Osteocyte (in vitro differentiated cells): ENCODE measurements around the gene NOS1AP. TPM values are rescaled to one million over a fixed set of nuclear protein-coding genes. Genes with fewer than 3 reads are reported as not detected.

Experiments used
- DNase-seq: peaks from one replicate; pipeline ENCODE4 v3.0.0; 2021; ENCODE audit warnings: mixed read lengths; ENCODE audit not compliant: unreplicated experiment; ENCODE audit errors: extremely low spot score
- H3K27ac Mint-ChIP-seq: one replicate; pipeline ENCODE4 v1.8.0; 2021; ENCODE audit warnings: mild to moderate bottlenecking, mixed read lengths; ENCODE audit not compliant: unreplicated experiment
- H3K27me3 Mint-ChIP-seq: one replicate; pipeline ENCODE4 v1.8.0; 2021; ENCODE audit warnings: mixed read lengths; ENCODE audit not compliant: unreplicated experiment
- H3K36me3 Mint-ChIP-seq: one replicate; pipeline ENCODE4 v1.8.0; 2021; ENCODE audit warnings: mixed read lengths; ENCODE audit not compliant: unreplicated experiment
- H3K4me1 Mint-ChIP-seq: one replicate; pipeline ENCODE4 v1.8.0; 2021; ENCODE audit warnings: mixed read lengths; ENCODE audit not compliant: unreplicated experiment
- H3K4me3 Mint-ChIP-seq: one replicate; pipeline ENCODE4 v1.8.0; 2021; ENCODE audit warnings: mild to moderate bottlenecking, moderate library complexity, mixed read lengths; ENCODE audit not compliant: unreplicated experiment
- H3K9me3 Mint-ChIP-seq: one replicate; pipeline ENCODE4 v1.8.0; 2021; ENCODE audit warnings: mixed read lengths; ENCODE audit not compliant: unreplicated experiment
- CTCF ChIP-seq: fragments of 200-600 bp; sonication (generic); IDR thresholded peaks from 2 replicates; pipeline ENCODE4 v1.5.0; 2021; ENCODE audit warnings: antibody characterized with exemption, mild to moderate bottlenecking, moderate library complexity
- total RNA-seq: library from RNA; stranded (reverse); gene quantifications from 2 replicates; pipeline ENCODE4 v1.2.1, GENCODE V29; 2021

Gene NOS1AP
- total RNA-seq, 1 donor from 2014 or later = 2.5 TPM

GRCh38 chr1:162300057-162300917 is 230.8 kb downstream of the NOS1AP start:
- Mint-ChIP-seq H3K4me3 (no peak overlapping the region), H3K27ac (no peak overlapping the region), H3K36me3 (peaks cover 3% of the 10 kb centered on the region), H3K9me3 (peaks cover 3% of the 10 kb centered on the region), H3K4me1 (peaks cover 16% of the 10 kb centered on the region), H3K27me3 (peaks cover 3% of the 10 kb centered on the region)
- no peak for DNase-seq
- TF ChIP-seq CTCF = no peak

GRCh38 chr1:162301696-162302095 is 232.2 kb downstream of the NOS1AP start:
- peaks cover 16% of the 10 kb centered on the region for H3K4me1 Mint-ChIP-seq
- no peak for DNase-seq
- H3K9me3 Mint-ChIP-seq = peaks cover 3% of the 10 kb centered on the region
- H3K27me3 Mint-ChIP-seq = peaks cover 3% of the 10 kb centered on the region
- H3K4me3 Mint-ChIP-seq = no peak overlapping the region
- H3K36me3 Mint-ChIP-seq = peaks cover 3% of the 10 kb centered on the region
- H3K27ac Mint-ChIP-seq = no peak overlapping the region
- no peak for TF ChIP-seq CTCF

- peaks cover 8% of the 10 kb centered on the region for H3K9me3 Mint-ChIP-seq
- no peak for DNase-seq
- H3K36me3 Mint-ChIP-seq = peaks cover 3% of the 10 kb centered on the region
- H3K27ac Mint-ChIP-seq = peak overlapping the region; percentile 6
- peaks cover 16% of the 10 kb centered on the region for H3K4me1 Mint-ChIP-seq
- peaks cover 2% of the 10 kb centered on the region for H3K27me3 Mint-ChIP-seq
- no peak overlapping the region for H3K4me3 Mint-ChIP-seq
- TF ChIP-seq CTCF = no peak
Measured at GRCh38 chr1:162302306-162303003, 233.0 kb downstream of the NOS1AP start.

GRCh38 chr1:162303004-162303344 is 233.5 kb downstream of the NOS1AP start:
- no peak overlapping the region for H3K4me3 Mint-ChIP-seq
- peak overlapping the region; percentile 6 for H3K27ac Mint-ChIP-seq
- H3K36me3 Mint-ChIP-seq = peaks cover 3% of the 10 kb centered on the region
- no peak for DNase-seq
- H3K27me3 Mint-ChIP-seq = no peaks in the 10 kb centered on the region
- H3K9me3 Mint-ChIP-seq = peaks cover 8% of the 10 kb centered on the region
- no peak for TF ChIP-seq CTCF
- peaks cover 16% of the 10 kb centered on the region for H3K4me1 Mint-ChIP-seq

GRCh38 chr1:162304736-162305135 is 235.2 kb downstream of the NOS1AP start:
- H3K4me3 Mint-ChIP-seq = no peak overlapping the region
- no peak for TF ChIP-seq CTCF
- H3K27me3 Mint-ChIP-seq = no peaks in the 10 kb centered on the region
- H3K27ac Mint-ChIP-seq = no peak overlapping the region
- peaks cover 3% of the 10 kb centered on the region for H3K36me3 Mint-ChIP-seq
- peaks cover 8% of the 10 kb centered on the region for H3K9me3 Mint-ChIP-seq
- H3K4me1 Mint-ChIP-seq = peaks cover 16% of the 10 kb centered on the region
- no peak for DNase-seq
